H9 (cell line): ENCODE data around the gene ZNHIT1. TPM values are rescaled to one million over a fixed set of nuclear protein-coding genes. Genes with fewer than 3 reads are reported as not detected.

Source experiments
- DNase-seq: peaks from one replicate; pipeline ENCODE4 v3.0.0-alpha.2; 2017
- H2AFZ ChIP-seq: one replicate; pipeline ENCODE4 v1.6.1; 2013; ENCODE audit warnings: mild to moderate bottlenecking, low read length, control low read depth, moderate library complexity
- H2AK5ac ChIP-seq: 2 replicates; pipeline ENCODE4 v1.6.1; 2013; ENCODE audit warnings: low read length, control low read depth, mixed read lengths; ENCODE audit not compliant: insufficient read length
- H2BK120ac ChIP-seq: one replicate; pipeline ENCODE4 v1.6.1; 2013; ENCODE audit warnings: low read depth, mild to moderate bottlenecking, low read length, control low read depth, inconsistent platforms; ENCODE audit not compliant: poor library complexity, severe bottlenecking
- H2BK12ac ChIP-seq: 2 replicates; pipeline ENCODE4 v1.6.1; 2013; ENCODE audit warnings: low read length, control low read depth, mixed read lengths, low read depth; ENCODE audit not compliant: insufficient read length
- H2BK15ac ChIP-seq: 2 replicates; pipeline ENCODE4 v1.6.1; 2013; ENCODE audit warnings: low read depth, low read length, control low read depth
- H2BK20ac ChIP-seq: one replicate; pipeline ENCODE4 v1.6.1; 2013; ENCODE audit warnings: low read depth, mild to moderate bottlenecking, low read length, control low read depth, inconsistent platforms; ENCODE audit not compliant: poor library complexity, severe bottlenecking
- H2BK5ac ChIP-seq: 2 replicates; pipeline ENCODE4 v1.6.1; 2013; ENCODE audit warnings: low read length, control low read depth, mixed read lengths; ENCODE audit not compliant: insufficient read length
- H3K14ac ChIP-seq: 2 replicates; pipeline ENCODE4 v1.6.1; 2013; ENCODE audit warnings: low read length, control low read depth; ENCODE audit not compliant: insufficient read depth
- H3K18ac ChIP-seq: 2 replicates; pipeline ENCODE4 v1.6.1; 2013; ENCODE audit warnings: low read depth, mild to moderate bottlenecking, mixed read lengths, low read length, control low read depth; ENCODE audit not compliant: insufficient read length
- H3K23ac ChIP-seq: 2 replicates; pipeline ENCODE4 v1.6.1; 2013; ENCODE audit warnings: low read length, control low read depth, mixed read lengths, low read depth; ENCODE audit not compliant: insufficient read length
- H3K23me2 ChIP-seq: 2 replicates; pipeline ENCODE4 v1.6.1; 2013; ENCODE audit warnings: low read depth, mild to moderate bottlenecking, mixed read lengths, low read length, control low read depth; ENCODE audit not compliant: insufficient read length, poor library complexity, severe bottlenecking
- H3K27ac ChIP-seq: 2 replicates; pipeline ENCODE4 v1.5.1; 2013; ENCODE audit warnings: low read length, control low read depth, mixed read lengths, low read depth; ENCODE audit not compliant: insufficient read length
- H3K27me3 ChIP-seq: 2 replicates; pipeline ENCODE4 v1.6.1; 2013; ENCODE audit warnings: low read length, control low read depth, inconsistent platforms; ENCODE audit not compliant: insufficient read depth
- H3K4ac ChIP-seq: 2 replicates; pipeline ENCODE4 v1.6.1; 2013; ENCODE audit warnings: low read depth, mild to moderate bottlenecking, control low read depth, inconsistent platforms, low read length, moderate library complexity
- H3K4me1 ChIP-seq: 2 replicates; pipeline ENCODE4 v1.6.1; 2013; ENCODE audit warnings: low read length, control low read depth, inconsistent platforms; ENCODE audit not compliant: insufficient read depth
- H3K4me2 ChIP-seq: 2 replicates; pipeline ENCODE4 v1.6.1; 2013; ENCODE audit warnings: low read length, control low read depth, mixed read lengths; ENCODE audit not compliant: insufficient read length, insufficient read depth
- H3K56ac ChIP-seq: 2 replicates; pipeline ENCODE4 v1.6.1; 2013; ENCODE audit warnings: low read depth, mild to moderate bottlenecking, mixed read lengths, low read length, control low read depth; ENCODE audit not compliant: insufficient read length
- H3K79me1 ChIP-seq: 2 replicates; pipeline ENCODE4 v1.6.1; 2013; ENCODE audit warnings: low read depth, mild to moderate bottlenecking, moderate library complexity, low read length, control low read depth, inconsistent platforms; ENCODE audit not compliant: insufficient read depth, poor library complexity, severe bottlenecking
- H3K79me2 ChIP-seq: 2 replicates; pipeline ENCODE4 v1.6.1; 2013; ENCODE audit warnings: low read length, control low read depth, inconsistent platforms; ENCODE audit not compliant: insufficient read depth
- H3K9ac ChIP-seq: 2 replicates; pipeline ENCODE4 v1.6.1; 2013; ENCODE audit warnings: low read length, control low read depth, mixed read lengths; ENCODE audit not compliant: insufficient read length; ENCODE audit errors: extremely low read depth
- H3K9me3 ChIP-seq: one replicate; pipeline ENCODE4 v1.6.1; 2013; ENCODE audit warnings: low read depth, low read length, inconsistent platforms; ENCODE audit not compliant: control insufficient read depth
- H3T11ph ChIP-seq: one replicate; pipeline ENCODE4 v1.6.1; 2013; ENCODE audit warnings: mild to moderate bottlenecking, low read length, control low read depth, inconsistent platforms
- H4K20me1 ChIP-seq: one replicate; pipeline ENCODE4 v1.6.1; 2013; ENCODE audit not compliant: control insufficient read depth, insufficient read length, insufficient read depth
- H4K5ac ChIP-seq: 2 replicates; pipeline ENCODE4 v1.6.1; 2013; ENCODE audit warnings: low read depth, mild to moderate bottlenecking, mixed read lengths, low read length, control low read depth; ENCODE audit not compliant: insufficient read length
- H4K8ac ChIP-seq: replicated peaks from 2 replicates; pipeline ENCODE4 v1.6.1; 2013; ENCODE audit warnings: low read length, control low read depth, mixed read lengths, low read depth; ENCODE audit not compliant: insufficient read length
- H4K91ac ChIP-seq: 2 replicates; pipeline ENCODE4 v1.6.1; 2013; ENCODE audit warnings: low read depth, mild to moderate bottlenecking, moderate library complexity, mixed read lengths, low read length, control low read depth; ENCODE audit not compliant: insufficient read length
- H3K27ac Mint-ChIP-seq, 3 experiments: 2 replicates in 2 of 3; 3 replicates in 1 of 3; pipeline ENCODE4 v1.8.0; 2020 to 2021; ENCODE audit warnings: mixed read lengths in 3 of 3, mild to moderate bottlenecking in 1 of 3, moderate library complexity in 1 of 3
- H3K27me3 Mint-ChIP-seq: 2 replicates; pipeline ENCODE4 v1.8.0; 2021; ENCODE audit warnings: low read depth, mild to moderate bottlenecking, moderate library complexity, mixed read lengths
- H3K36me3 Mint-ChIP-seq, 3 experiments: 2 replicates in 2 of 3; 3 replicates in 1 of 3; pipeline ENCODE4 v1.8.0; 2020 to 2021; ENCODE audit warnings: low read depth in 3 of 3, mixed read lengths in 3 of 3; ENCODE audit not compliant: insufficient read depth in 1 of 3
- H3K4me1 Mint-ChIP-seq, 2 experiments: 2 replicates each; pipeline ENCODE4 v1.8.0; 2020; ENCODE audit warnings: mixed read lengths in 2 of 2
- H3K4me3 Mint-ChIP-seq, 2 experiments: 2 replicates in 1 of 2; 3 replicates in 1 of 2; pipeline ENCODE4 v1.8.0; 2020 to 2021; ENCODE audit warnings: mild to moderate bottlenecking in 2 of 2, mixed read lengths in 2 of 2, moderate library complexity in 1 of 2
- H3K9me3 Mint-ChIP-seq, 2 experiments: 2 replicates in 1 of 2; 3 replicates in 1 of 2; pipeline ENCODE4 v1.8.0; 2020; ENCODE audit warnings: mild to moderate bottlenecking in 2 of 2, mixed read lengths in 2 of 2, moderate library complexity in 1 of 2
- CTCF ChIP-seq: fragments of 200-600 bp; sonication (generic); conservative IDR thresholded peaks from 3 replicates; pipeline ENCODE4 v1.8.0; 2021; ENCODE audit warnings: antibody characterized with exemption, mild to moderate bottlenecking
- WGBS: extraction: QIAGEN DNeasy Blood & Tissue Kit; methylation state at CpG from one replicate; pipeline ENCODE4 v1.1.7; 2013; ENCODE audit warnings: missing lambda C conversion rate, low lambda C conversion rate, mixed read lengths; ENCODE audit not compliant: insufficient read length; ENCODE audit errors: extremely low coverage; 5-methylcytosine and 5-hydroxymethylcytosine counted together
- total RNA-seq: library from RNA; stranded (reverse); gene quantifications from 2 replicates; pipeline ENCODE4 v1.2.1, GENCODE V29; 2021

The ZNHIT1 gene
- total RNA-seq, 1 experiment from 2014 or later, result 52.7 TPM

GRCh38 chr7:101255796-101256195 is 37.8 kb downstream of the ZNHIT1 start:
- Mint-ChIP-seq H3K4me3 (no peak overlapping the region), H3K9me3 (no peaks in the 10 kb centered on the region), H3K27ac (no peak overlapping the region), H3K4me1 (peaks cover 7 to 13% of the 10 kb centered on the region in 2 experiments), H3K36me3 (peaks cover 3 to 5% (median 5%) of the 10 kb centered on the region in 3 experiments; a peak in 5 of 7 replicates), H3K27me3 (no peaks in the 10 kb centered on the region; the same call in 1 of the 2 replicates)
- H3K23ac ChIP-seq, result no peak overlapping the region
- peaks cover 8% of the 10 kb centered on the region; the same call in 1 of the 2 replicates for H3K79me2 ChIP-seq
- H4K91ac ChIP-seq, result no peak overlapping the region
- no peak overlapping the region for H3K27ac ChIP-seq
- H2BK5ac ChIP-seq, result no peak overlapping the region
- H3K18ac ChIP-seq, result no peak overlapping the region
- H4K20me1 ChIP-seq, result no peaks in the 10 kb centered on the region
- TF ChIP-seq CTCF, result no peak
- H3K56ac ChIP-seq, result no peak overlapping the region
- no peak overlapping the region for H2AK5ac ChIP-seq
- WGBS, result no CpG with 5 or more reads among the region's 4 CpGs
- no peak overlapping the region for H4K8ac ChIP-seq
- no peak overlapping the region for H3T11ph ChIP-seq
- no peak for DNase-seq
- peaks cover 9% of the 10 kb centered on the region for H3K23me2 ChIP-seq
- no peaks in the 10 kb centered on the region for H3K27me3 ChIP-seq
- H3K79me1 ChIP-seq, result peaks cover 5% of the 10 kb centered on the region
- no peak overlapping the region for H3K4ac ChIP-seq
- no peak overlapping the region for H4K5ac ChIP-seq
- H3K4me1 ChIP-seq, result peaks cover 3% of the 10 kb centered on the region; the same call in 1 of the 2 replicates
- H2AFZ ChIP-seq, result no peak overlapping the region
- H3K9ac ChIP-seq, result no peak overlapping the region
- no peaks in the 10 kb centered on the region for H3K9me3 ChIP-seq
- H2BK20ac ChIP-seq, result no peak overlapping the region
- no peak overlapping the region for H3K4me2 ChIP-seq
- no peak overlapping the region for H2BK120ac ChIP-seq
- H3K14ac ChIP-seq, result no peak overlapping the region
- no peak overlapping the region for H2BK15ac ChIP-seq
- H2BK12ac ChIP-seq, result no peak overlapping the region
